ENCODE data around the gene ANKRD22.

ANKRD22 gene

GRCh38 chr10:88802523-88803285 is 48.9 kb downstream of the ANKRD22 start, which contains the start of gene LIPM:
Gene LIPM, plus strand, starts transcription at chr10:88802730. Its CDS starts 167 bp downstream, at chr10:88802897.
- no peak for DNase-seq (ENCODE audit: low read depth, low spot score)

- DNase-seq (ENCODE audit: low read depth, low spot score): no peak
Observed at GRCh38 chr10:88800152-88801125, 51.2 kb downstream of the ANKRD22 start.

GRCh38 chr10:88794731-88795130 is 56.9 kb downstream of the ANKRD22 start:
- no peak for DNase-seq (ENCODE audit: low read depth, low spot score)

GRCh38 chr10:88793712-88794299 is 57.8 kb downstream of the ANKRD22 start:
- DNase-seq (ENCODE audit: low read depth, low spot score): no peak

- DNase-seq (ENCODE audit: low read depth, low spot score): no peak
Observed at GRCh38 chr10:88792661-88793060, 59.0 kb downstream of the ANKRD22 start.

GRCh38 chr10:88791924-88792323 is 59.7 kb downstream of the ANKRD22 start:
- peak; percentile 47 for DNase-seq (ENCODE audit: low read depth, low spot score)

GRCh38 chr10:88788924-88789323 is 62.7 kb downstream of the ANKRD22 start:
- DNase-seq (ENCODE audit: low read depth, low spot score): no peak

GRCh38 chr10:88787463-88787862 is 64.2 kb downstream of the ANKRD22 start:
- no peak for DNase-seq (ENCODE audit: low read depth, low spot score)

GRCh38 chr10:88786032-88786770 is 65.4 kb downstream of the ANKRD22 start:
- DNase-seq (ENCODE audit: low read depth, low spot score): no peak

GRCh38 chr10:88783724-88784123 is 67.9 kb downstream of the ANKRD22 start:
- no peak for DNase-seq (ENCODE audit: low read depth, low spot score)

GRCh38 chr10:88782222-88782621 is 69.4 kb downstream of the ANKRD22 start:
- no peak for DNase-seq (ENCODE audit: low read depth, low spot score)

GRCh38 chr10:88781206-88781605 is 70.4 kb downstream of the ANKRD22 start:
- DNase-seq (ENCODE audit: low read depth, low spot score): no peak

All from iPS DF 19.7 (cell line).